Endothelial cell of umbilical vein (primary cell): ENCODE results near the gene SORCS2. TPM values are rescaled to one million over a fixed set of nuclear protein-coding genes. Genes with fewer than 3 reads are reported as not detected.

Source experiments
- BruUV-seq: library from RNA; stranded (reverse); fragments of 400-500 nt; replicated peaks from 2 replicates; lab custom pipeline; 2021; lab: Mats Ljungman, UMichigan
- CTCF ChIA-PET: fragments of 300-600, 350-600 bp; sonication (Branson Sonifier 250); formaldehyde crosslinking; loops from one replicate; lab custom pipeline; 2021; ENCODE audit warnings: antibody characterized with exemption, inconsistent platforms; lab: Charles Lee
- POLR2A ChIA-PET: fragments of 300-600, 350-600 bp; sonication (Branson Sonifier 250); formaldehyde crosslinking; loops from one replicate; lab custom pipeline; 2021; ENCODE audit warnings: antibody characterized with exemption, inconsistent platforms; lab: Charles Lee
- DNase-seq: peaks from one replicate; pipeline ENCODE4 v3.0.0-alpha.2; 2011; ENCODE audit warnings: low read depth, low spot score
- FAIRE-seq: peaks from 2 replicates; lab custom pipeline; 2011; peaks lifted over from hg19 to GRCh38; lab: Jason Lieb, UNC
- H2AFZ ChIP-seq: 2 replicates; pipeline ENCODE4 v1.6.0; 2012; ENCODE audit warnings: low read depth, low read length, control low read depth, inconsistent platforms
- H3K27ac ChIP-seq: 2 replicates; pipeline ENCODE4 v1.5.1; 2011; ENCODE audit warnings: low read depth, mild to moderate bottlenecking, control low read depth, low read length, moderate library complexity; ENCODE audit not compliant: insufficient read depth
- H3K27me3 ChIP-seq, 2 experiments: 2 replicates each; pipeline versions ENCODE4 v1.6.0 to v1.6.1; 2011; ENCODE audit warnings: low read length in 2 of 2, mixed read lengths in 1 of 2; ENCODE audit not compliant: control insufficient read depth in 2 of 2, insufficient read depth in 2 of 2
- H3K36me3 ChIP-seq, 2 experiments: 2 replicates in 1 of 2; 3 replicates in 1 of 2; pipeline ENCODE4 v1.5.1; 2011; ENCODE audit warnings: low read length in 2 of 2, mild to moderate bottlenecking in 1 of 2, moderate library complexity in 1 of 2; ENCODE audit not compliant: control insufficient read depth in 2 of 2, insufficient read depth in 2 of 2; ENCODE audit errors: extremely low read depth in 1 of 2
- H3K4me1 ChIP-seq: 3 replicates; pipeline ENCODE4 v1.5.1; 2011; ENCODE audit warnings: mild to moderate bottlenecking, low read length; ENCODE audit not compliant: control insufficient read depth, insufficient read depth; ENCODE audit errors: extremely low read depth
- H3K4me2 ChIP-seq: 2 replicates; pipeline ENCODE4 v1.6.1; 2011; ENCODE audit warnings: low read length, control low read depth, mixed read lengths; ENCODE audit not compliant: insufficient read depth
- H3K4me3 ChIP-seq, 3 experiments: fragments of 200-600 bp in 1 of 3; sonication (generic), shearing (Covaris generic) in 1 of 3; replicated peaks in 1 of 3; 2 replicates each; pipeline ENCODE4 v1.5.1; 2011 to 2016; ENCODE audit warnings: control low read depth in 3 of 3, low read length in 3 of 3, mild to moderate bottlenecking in 2 of 3, inconsistent platforms in 1 of 3, low read depth in 1 of 3, moderate library complexity in 1 of 3; ENCODE audit not compliant: insufficient read depth in 1 of 3
- H3K79me2 ChIP-seq: 2 replicates; pipeline ENCODE4 v1.6.0; 2012; ENCODE audit warnings: low read length, inconsistent platforms; ENCODE audit not compliant: control insufficient read depth, insufficient read depth
- H3K9ac ChIP-seq: replicated peaks from 2 replicates; pipeline ENCODE3; 2011; ENCODE audit warnings: low read length, control low read depth; ENCODE audit not compliant: insufficient read depth; ENCODE audit errors: extremely low read depth
- H3K9me1 ChIP-seq: replicated peaks from 3 replicates; pipeline ENCODE4 v1.6.0; 2011; ENCODE audit warnings: mild to moderate bottlenecking, low read length; ENCODE audit not compliant: control insufficient read depth, insufficient read depth; ENCODE audit errors: extremely low read depth
- H3K9me3 ChIP-seq: replicated peaks from 2 replicates; pipeline ENCODE4 v1.5.1; 2012; ENCODE audit warnings: low read length, inconsistent platforms; ENCODE audit not compliant: control insufficient read depth, insufficient read depth
- H4K20me1 ChIP-seq: replicated peaks from 2 replicates; pipeline ENCODE3; 2011; ENCODE audit warnings: mild to moderate bottlenecking, low read length; ENCODE audit not compliant: control insufficient read depth, insufficient read depth; ENCODE audit errors: extremely low read depth
- CTCF ChIP-seq, 2 donors: IDR thresholded peaks; 1 replicate in 1 of 2; 2 replicates in 1 of 2; pipeline ENCODE4 v1.5.1; 2011; ENCODE audit warnings: low read length in 2 of 2, mild to moderate bottlenecking in 2 of 2, moderate library complexity in 2 of 2, control low read depth in 1 of 2, inconsistent platforms in 1 of 2, low read depth in 1 of 2; ENCODE audit not compliant: insufficient read depth in 1 of 2; ENCODE audit errors: extremely low read depth in 1 of 2
- EZH2 ChIP-seq: IDR thresholded peaks from 2 replicates; pipeline ENCODE4 v1.6.1; 2012; ENCODE audit warnings: borderline replicate concordance, low read depth, mild to moderate bottlenecking, moderate library complexity, low read length, inconsistent platforms; ENCODE audit not compliant: severe bottlenecking
- FOS ChIP-seq: IDR thresholded peaks from 2 replicates; pipeline ENCODE4 v1.6.1; 2011; ENCODE audit warnings: mild to moderate bottlenecking, low read length, moderate library complexity, borderline replicate concordance; ENCODE audit not compliant: insufficient read depth
- GATA2 ChIP-seq: IDR thresholded peaks from 2 replicates; pipeline ENCODE4 v1.7.0; 2011; ENCODE audit warnings: low read depth, mild to moderate bottlenecking, moderate library complexity, mixed read lengths, low read length; ENCODE audit not compliant: insufficient read length, insufficient read depth
- MAX ChIP-seq: IDR thresholded peaks from 2 replicates; pipeline ENCODE4 v1.6.1; 2011; ENCODE audit not compliant: insufficient read depth, insufficient read length
- MYC ChIP-seq: IDR thresholded peaks from one replicate; pipeline ENCODE4 v1.6.1; 2011; ENCODE audit warnings: mild to moderate bottlenecking, low read depth, low read length
- POLR2AphosphoS5 ChIP-seq: IDR thresholded peaks from 2 replicates; pipeline ENCODE4 v1.6.1; 2012; ENCODE audit warnings: low read depth, mild to moderate bottlenecking, control low read depth, low read length, moderate library complexity; ENCODE audit not compliant: insufficient read depth
- dilution Hi-C: fragments of 300-500 bp; cut with MboI; formaldehyde crosslinking; loops from one replicate; pipeline ENCODE4 v1.15.0; 2019; ENCODE audit warnings: low sequenced_read_pairs; ENCODE audit not compliant: extremely low pct_ligation_motif_present
- intact Hi-C: fragments of 100-400 bp; cut with micrococcal nuclease; formaldehyde crosslinking; loops from one replicate; pipeline ENCODE4 v1.10.0; 2022
- polyA plus RNA-seq, 4 experiments: library from polyadenylated mRNA; depleted of rRNA in 3 of 4; stranded (reverse) in 3 of 4; unstranded in 1 of 4; fragments of >200 nt; gene quantifications; 2 replicates each; pipeline versions ENCODE4 v1.2.1 to v1.2.3, GENCODE V29; 2011 to 2012; ENCODE audit warnings: missing spikeins in 1 of 4
- total RNA-seq: library from RNA; stranded (reverse); gene quantifications from 2 replicates; pipeline ENCODE4 v1.2.3, GENCODE V29; 2021

The SORCS2 gene
- total and polyA plus RNA-seq, 2 donors (not counting 3 experiments of a cell fraction or from before 2014, with no cell fraction given) = not detected

DNA sequence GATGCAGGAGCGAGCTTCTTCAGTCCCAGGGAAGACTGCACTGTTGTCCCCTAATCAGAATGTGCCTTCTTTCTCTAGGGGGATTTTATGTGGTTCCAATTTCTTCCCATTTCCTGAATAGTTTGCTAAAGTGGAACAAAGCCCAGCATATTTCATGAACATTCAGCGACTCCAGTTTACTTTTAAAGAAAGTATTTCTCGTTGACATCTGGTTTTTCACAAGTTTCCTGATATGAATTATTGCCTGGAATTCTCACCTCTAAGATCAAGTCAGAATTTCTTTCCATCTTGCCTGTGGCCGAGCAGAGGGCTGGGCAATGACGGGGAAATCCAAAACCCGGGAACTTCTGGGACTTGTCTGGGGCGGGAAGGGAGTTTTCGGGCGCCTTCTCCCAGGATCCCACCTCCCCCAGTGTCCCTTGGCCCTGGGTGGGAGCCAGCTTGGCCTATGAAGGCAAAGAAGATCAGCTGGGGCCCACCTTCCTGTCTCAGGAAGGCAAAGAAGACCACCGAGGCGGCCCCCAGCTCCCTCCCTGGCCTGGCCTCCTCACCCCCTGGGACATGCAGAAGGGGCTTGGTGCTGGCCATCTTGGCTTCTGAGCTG, 15.4 kb downstream of the SORCS2 start:
- POLR2A ChIA-PET = no interaction called here
- no TSS peak for BruUV-seq
- no peak overlapping the region for H3K9ac ChIP-seq

More for the DNA sequence above, 15.4 kb downstream of the SORCS2 start:
- Histone ChIP-seq H3K36me3 (no peaks in the 10 kb centered on the region), H3K4me2 (no peak overlapping the region), H3K4me3 (no peak overlapping the region), H3K27ac (no peak overlapping the region), H3K79me2 (no peaks in the 10 kb centered on the region), H3K9me1 (no peaks in the 10 kb centered on the region), H3K9me3 (no peaks in the 10 kb centered on the region), H3K4me1 (peaks cover 12% of the 10 kb centered on the region), H3K27me3 (no peaks in the 10 kb centered on the region), H2AFZ (peak overlapping the region; percentile 62), H4K20me1 (no peaks in the 10 kb centered on the region)
- no peak for DNase-seq
- no peak for TF ChIP-seq POLR2AphosphoS5
- no peak for TF ChIP-seq EZH2
- no peak for TF ChIP-seq GATA2
- TF ChIP-seq CTCF (IDR thresholded peaks at IDR 0.05; ENCODE audit: extremely low read depth in 1 of 2, insufficient read depth in 1 of 2, low read depth in 1 of 2, low read length in 2 of 2) = no peak
- no peak for TF ChIP-seq MYC
- no peak for TF ChIP-seq FOS
- TF ChIP-seq MAX = no peak
- CTCF ChIA-PET = interaction anchor here (1.4 to 3.8 kb wide), 4 partner anchors 10 to 128 kb away, joined by 4 to 26 read pairs (median 8); partner anchors contain the start of gene SORCS2
- FAIRE-seq = peak; percentile 67
- dilution Hi-C loops (no loop called here), intact Hi-C loops (no loop called here)
